GM12878 (cell line): ENCODE measurements around the gene SMOC2.

Experiments used
- ATF7 ChIP-seq: fragments of 450-650 bp; IDR thresholded peaks from 2 replicates; pipeline ENCODE4 v1.6.1; 2016; ENCODE audit warnings: low read depth, mild to moderate bottlenecking
- CTCF ChIP-seq, 3 experiments: IDR thresholded peaks in 2 of 3; conservative IDR thresholded peaks in 1 of 3; 2 replicates each; pipeline ENCODE4 v1.5.1; 2011; ENCODE audit warnings: low read depth in 3 of 3, low read length in 3 of 3, mild to moderate bottlenecking in 3 of 3, control low read depth in 2 of 3, moderate library complexity in 2 of 3, inconsistent platforms in 1 of 3, mixed read lengths in 1 of 3; ENCODE audit not compliant: control insufficient read depth in 2 of 3, insufficient read depth in 1 of 3; ENCODE audit errors: extremely low read depth in 1 of 3
- EGR1 ChIP-seq, 2 experiments: IDR thresholded peaks; 1 replicate in 1 of 2; 2 replicates in 1 of 2; pipeline ENCODE4 v1.6.1; 2011 to 2012; ENCODE audit warnings: low read depth in 2 of 2, low read length in 2 of 2, borderline replicate concordance in 1 of 2, mild to moderate bottlenecking in 1 of 2, moderate library complexity in 1 of 2
- EP300 ChIP-seq, 2 experiments: fragments of 150-350 bp in 1 of 2; IDR thresholded peaks; 2 replicates each; pipeline ENCODE4 v1.6.1; 2011 to 2012; ENCODE audit warnings: low read depth in 2 of 2, low read length in 2 of 2, borderline replicate concordance in 1 of 2, improper control_type of control experiment in 1 of 2, inconsistent platforms in 1 of 2; ENCODE audit not compliant: control insufficient read depth in 1 of 2
- JUND ChIP-seq: IDR thresholded peaks from 2 replicates; pipeline ENCODE4 v1.6.1; 2012; ENCODE audit warnings: low read depth, mild to moderate bottlenecking, low read length, improper control_type of control experiment, moderate library complexity
- MAX ChIP-seq: IDR thresholded peaks from 2 replicates; pipeline ENCODE4 v1.6.1; 2012; ENCODE audit warnings: low read depth, low read length, improper control_type of control experiment
- RAD21 ChIP-seq: IDR thresholded peaks from 2 replicates; pipeline ENCODE4 v1.6.1; 2011; ENCODE audit warnings: mild to moderate bottlenecking, low read depth, low read length, moderate library complexity; ENCODE audit not compliant: insufficient read depth
- REST ChIP-seq: IDR thresholded peaks from 2 replicates; pipeline ENCODE4 v1.6.1; 2012; ENCODE audit warnings: mild to moderate bottlenecking, low read depth, low read length
- USF2 ChIP-seq: IDR thresholded peaks from 2 replicates; pipeline ENCODE4 v1.6.1; 2011; ENCODE audit warnings: low read depth, low read length, improper control_type of control experiment, borderline replicate concordance

GRCh38 chr6:168517742-168518347 lies 76.9 kb downstream of the SMOC2 start:
- no peak for TF ChIP-seq JUND
- no peak for TF ChIP-seq RAD21
- TF ChIP-seq REST: no peak
- TF ChIP-seq MAX: no peak
- no peak for TF ChIP-seq ATF7
- no peak for TF ChIP-seq EGR1 (IDR thresholded peaks at IDR 0.05; ENCODE audit: borderline replicate concordance in 1 of 2, low read depth in 2 of 2, low read length in 2 of 2)
- TF ChIP-seq CTCF (IDR thresholded peaks at IDR 0.05 in 2 of 3, conservative IDR thresholded peaks at IDR 0.05 in 1 of 3; ENCODE audit: control insufficient read depth in 2 of 3, extremely low read depth in 1 of 3, insufficient read depth in 1 of 3, low read depth in 3 of 3, low read length in 3 of 3): no peak
- TF ChIP-seq EP300 (IDR thresholded peaks at IDR 0.05; ENCODE audit: borderline replicate concordance in 1 of 2, control insufficient read depth in 1 of 2, low read depth in 2 of 2, low read length in 2 of 2): no peak
- no peak for TF ChIP-seq USF2
